ENCODE results near the gene FKBP10. TPM values are rescaled to one million over a fixed set of nuclear protein-coding genes. Genes with fewer than 3 reads are reported as not detected.

The FKBP10 gene
- total RNA-seq, 2 donors from 2014 or later = 91.3 to 134 TPM

DNA sequence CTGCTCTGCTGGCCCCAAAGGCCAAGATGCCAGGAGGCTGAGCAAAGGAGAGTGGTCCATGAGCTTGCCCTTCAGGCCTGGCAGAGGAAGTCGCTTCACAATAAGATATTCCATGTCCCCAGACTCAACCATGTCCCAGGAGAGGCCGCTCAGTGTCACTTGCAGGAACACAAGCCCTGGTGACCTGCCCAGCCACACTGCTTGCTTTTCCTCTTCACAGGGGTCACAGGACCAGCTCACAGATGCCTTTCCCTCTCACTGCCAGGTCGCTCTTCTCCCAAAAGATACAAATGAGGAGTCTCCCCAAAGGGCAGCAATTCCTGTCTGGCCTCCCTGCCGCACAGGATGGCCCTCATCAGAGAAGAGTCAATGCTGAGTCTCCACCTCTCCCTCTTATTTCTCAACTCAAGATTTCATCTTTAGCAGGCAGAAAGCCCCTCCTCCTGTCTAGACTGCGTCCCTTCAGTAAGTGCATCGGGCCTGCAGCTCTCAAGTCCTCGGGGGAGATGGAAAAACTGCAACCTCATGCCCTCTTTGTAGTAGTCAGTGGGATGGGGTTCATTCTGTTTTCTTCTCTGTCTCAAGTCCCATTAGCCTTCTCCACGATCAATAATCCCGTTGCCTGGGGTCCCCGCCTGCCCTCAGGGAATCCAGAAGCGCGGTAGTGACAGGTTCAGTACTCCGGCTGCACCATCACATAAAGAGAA lies 31.2 kb upstream of the FKBP10 start:
- intact Hi-C loops (cut with DNase I) = no loop called here
- DNase-seq (ENCODE audit: low spot score) = no peak

GRCh38 chr17:41782142-41782541 lies 30.7 kb upstream of the FKBP10 start:
- intact Hi-C loops (cut with DNase I) = no loop called here
- no peak for DNase-seq (ENCODE audit: low spot score)

DNA sequence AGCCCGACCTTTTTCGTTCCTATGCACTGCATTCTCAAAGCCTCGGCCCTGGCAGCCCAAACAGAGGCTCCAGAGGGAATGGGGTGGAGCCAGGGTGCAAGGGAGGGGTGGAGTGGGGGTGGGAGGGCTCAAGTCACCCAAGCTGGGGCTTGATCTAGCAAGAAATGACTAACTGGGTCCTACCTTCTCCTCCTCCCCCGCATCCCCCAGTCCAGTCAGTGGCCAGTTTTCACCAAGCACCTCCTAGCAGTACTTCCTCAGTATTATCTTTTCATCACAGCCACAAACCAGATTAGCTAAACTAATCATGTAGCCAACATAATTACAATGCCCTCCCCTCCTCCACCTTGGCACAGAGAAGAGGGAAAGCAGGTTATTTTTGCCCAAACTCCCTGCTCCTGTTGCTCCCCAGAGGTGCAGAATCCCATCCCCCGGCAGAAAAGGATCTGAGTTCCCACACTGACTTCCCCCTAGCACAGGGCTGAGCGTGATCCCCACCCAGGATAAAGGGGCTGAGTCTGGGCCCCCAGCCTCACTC lies 28.5 kb upstream of the FKBP10 start:
- DNase-seq (ENCODE audit: low spot score) = no peak
- intact Hi-C loops (cut with DNase I) = no loop called here

GRCh38 chr17:41785091-41785858 lies 27.5 kb upstream of the FKBP10 start:
- intact Hi-C loops (cut with DNase I) = no loop called here
- no peak for DNase-seq (ENCODE audit: low spot score)

GRCh38 chr17:41785859-41786226 lies 27.0 kb upstream of the FKBP10 start:
- intact Hi-C loops (cut with DNase I) = no loop called here
- DNase-seq (ENCODE audit: low spot score) = no peak

GRCh38 chr17:41786227-41787020 lies 26.4 kb upstream of the FKBP10 start, which contains the start of gene JUP:
Gene JUP (minus strand): TSS chr17:41786711. CDS start chr17:41771854, 14,857 bp downstream.
- DNase-seq (ENCODE audit: low spot score) = peak; percentile 99
- intact Hi-C loops (cut with DNase I) = no loop called here

- DNase-seq (ENCODE audit: low spot score) = no peak
- intact Hi-C loops (cut with DNase I) = no loop called here
Measured at GRCh38 chr17:41787021-41787418, 25.8 kb upstream of the FKBP10 start.

DNA sequence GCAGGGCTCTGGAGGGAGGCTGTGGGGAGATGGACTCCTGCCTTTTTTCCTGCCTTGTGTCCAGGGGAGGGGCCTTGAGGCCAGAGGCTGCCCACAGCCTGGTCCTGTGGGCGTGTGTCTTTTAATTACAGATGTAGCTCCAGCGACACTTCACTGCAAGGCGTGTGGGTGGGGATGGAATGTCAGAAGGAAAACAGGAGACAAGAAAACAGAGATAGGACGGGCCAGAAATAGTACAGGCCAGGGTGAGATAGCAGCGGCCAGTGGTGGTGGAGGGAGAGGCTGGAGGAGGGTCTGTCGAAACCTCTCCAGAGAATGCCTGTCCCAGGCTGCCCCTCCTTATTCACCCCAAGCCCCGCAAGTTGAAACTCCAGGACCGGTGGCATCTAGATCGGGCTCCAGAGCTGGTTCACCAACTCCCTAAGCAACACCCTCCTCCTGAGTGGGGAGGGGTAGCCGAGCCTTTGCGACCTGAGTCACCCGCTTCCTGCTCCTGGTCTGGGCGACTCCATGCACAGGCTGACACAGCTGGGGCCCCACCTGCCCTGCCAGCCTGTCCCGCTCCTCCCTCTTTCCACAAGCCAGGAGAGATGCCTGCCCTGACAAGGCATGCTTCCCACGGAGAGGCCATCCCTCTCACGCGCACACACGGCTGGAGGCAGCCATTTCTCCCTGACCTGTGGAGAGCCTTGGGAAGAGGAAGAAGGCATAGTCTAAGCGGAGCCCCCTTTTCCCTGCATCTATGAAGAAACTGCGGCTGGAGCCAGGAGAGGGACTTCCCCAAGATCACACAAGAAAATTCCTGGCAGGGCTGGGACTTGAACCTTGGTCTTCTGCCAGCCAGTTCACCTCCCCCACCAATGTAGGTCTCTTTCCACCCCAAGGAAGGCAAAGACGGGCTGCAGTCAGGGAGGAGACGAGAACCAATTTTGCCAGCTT lies 19.7 kb upstream of the FKBP10 start:
- intact Hi-C loops (cut with DNase I) = no loop called here
- DNase-seq (ENCODE audit: low spot score) = no peak

DNA sequence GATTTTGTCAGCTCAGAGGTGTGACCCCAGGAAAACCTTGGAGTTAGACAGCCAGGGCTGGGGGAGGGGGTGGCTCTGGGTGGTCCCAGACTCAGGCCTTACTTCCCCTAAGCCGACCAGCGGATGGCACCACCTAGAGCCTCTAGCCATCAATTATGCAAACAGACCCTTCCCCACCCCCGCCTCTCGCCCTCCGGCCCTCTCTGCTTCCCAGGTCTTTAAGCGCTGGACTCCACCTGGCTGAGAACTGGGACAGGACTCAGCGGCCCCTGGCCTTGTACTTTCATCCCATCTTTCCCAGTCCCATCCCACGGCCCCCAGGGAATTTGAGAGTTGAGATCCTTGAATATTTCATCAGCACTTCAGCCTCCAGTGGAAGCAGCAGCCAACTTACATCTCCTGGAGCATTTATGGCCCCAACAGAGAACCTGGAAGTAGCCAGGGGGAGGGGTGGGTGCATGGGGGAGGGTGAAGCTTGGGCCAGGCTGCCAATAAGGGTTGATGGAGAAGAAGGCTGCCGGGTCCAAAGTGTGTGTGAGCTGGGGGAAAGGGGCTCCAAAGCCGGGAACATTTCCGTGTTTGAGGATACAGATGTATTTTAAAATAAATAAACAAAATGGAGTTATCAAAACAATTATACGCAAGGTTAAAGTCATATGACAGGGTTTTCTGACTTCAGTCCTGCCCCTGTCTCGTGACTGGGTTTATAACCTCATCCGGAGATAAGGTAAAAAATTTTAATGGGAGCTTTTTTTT lies 18.8 kb upstream of the FKBP10 start:
- intact Hi-C loops (cut with DNase I) = no loop called here
- DNase-seq (ENCODE audit: low spot score) = no peak

GRCh38 chr17:41794540-41794975 lies 18.2 kb upstream of the FKBP10 start:
- DNase-seq (ENCODE audit: low spot score) = no peak
- intact Hi-C loops (cut with DNase I) = no loop called here

DNA sequence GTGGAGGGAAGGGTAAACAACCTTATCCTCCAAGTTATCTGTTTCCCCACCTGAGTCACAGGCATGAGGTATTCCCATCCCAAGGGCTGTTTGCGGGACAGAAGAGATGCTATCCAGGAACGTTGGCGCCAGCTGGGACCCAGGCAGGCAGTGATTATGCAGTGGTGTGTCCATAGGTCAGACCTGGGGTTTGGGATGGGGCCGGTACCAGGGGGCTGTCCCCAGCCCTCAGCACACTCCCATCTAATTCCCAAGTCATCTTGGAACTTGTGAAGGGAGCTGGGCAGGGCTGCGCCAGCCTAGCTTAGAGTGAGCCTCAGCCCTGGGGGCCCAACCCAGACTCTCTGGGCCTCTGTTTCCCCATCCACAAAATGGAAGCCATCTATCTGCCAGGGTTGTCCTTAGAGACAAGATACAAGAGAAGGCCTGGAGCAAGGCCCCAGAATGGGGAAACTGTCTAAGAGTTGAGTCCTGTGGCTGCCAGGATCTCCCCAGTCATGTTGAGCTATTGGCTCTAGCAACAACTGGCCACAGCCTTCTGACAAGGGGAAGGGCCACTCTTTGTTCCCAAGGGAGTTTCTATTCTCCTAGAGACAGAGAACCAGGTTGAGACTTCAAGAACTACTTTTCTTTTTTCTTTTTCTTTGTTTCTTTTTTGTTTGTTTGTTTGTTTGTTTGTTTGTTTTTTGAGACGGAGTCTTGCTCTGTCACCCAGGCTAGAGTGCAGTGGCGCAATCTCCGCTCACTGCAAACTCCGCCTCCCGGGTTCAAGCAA lies 16.5 kb upstream of the FKBP10 start:
- DNase-seq (ENCODE audit: low spot score) = no peak
- intact Hi-C loops (cut with DNase I) = no loop called here

DNA sequence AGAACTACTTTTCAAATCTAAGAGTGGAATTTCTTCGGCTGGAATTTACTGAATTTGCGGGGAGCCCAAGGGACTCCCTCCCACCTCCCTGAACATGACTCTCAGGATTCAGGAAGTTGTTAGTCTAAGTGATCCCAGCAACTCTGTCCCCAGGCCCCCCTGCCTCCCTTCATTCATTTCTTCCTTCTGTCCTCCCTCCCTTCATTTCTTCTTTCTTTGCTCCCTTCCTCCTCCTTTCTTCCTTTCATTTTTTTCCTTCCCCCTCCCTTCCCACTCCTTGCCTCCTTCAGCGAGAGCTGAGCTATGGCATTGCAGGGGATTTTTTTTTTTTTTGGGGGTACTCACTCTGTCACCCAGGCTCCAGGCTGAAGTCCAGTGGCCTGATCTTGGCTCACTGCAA lies 15.4 kb upstream of the FKBP10 start:
- intact Hi-C loops (cut with DNase I) = no loop called here
- DNase-seq (ENCODE audit: low spot score) = no peak

DNA sequence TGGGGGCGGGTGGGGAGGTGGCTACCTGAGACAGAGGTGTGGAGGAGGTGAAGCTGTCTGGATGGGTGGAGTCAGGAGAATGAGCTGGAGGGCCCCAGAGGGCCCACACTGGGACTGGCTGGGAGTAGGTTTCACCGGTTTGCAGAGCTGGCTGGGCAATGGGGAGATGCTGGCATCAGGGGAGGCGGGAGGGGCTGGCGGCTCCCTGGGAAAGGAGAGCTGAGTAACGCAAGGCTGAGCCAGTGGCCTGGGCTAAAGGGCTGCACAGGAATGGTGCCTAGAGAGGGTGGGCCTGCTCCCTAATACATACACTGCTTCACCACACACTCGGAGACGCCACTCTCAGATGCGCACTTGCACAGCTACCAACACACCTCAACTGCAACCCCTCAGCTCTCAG lies 13.4 kb upstream of the FKBP10 start:
- intact Hi-C loops (cut with DNase I) = no loop called here
- no peak for DNase-seq (ENCODE audit: low spot score)

DNA sequence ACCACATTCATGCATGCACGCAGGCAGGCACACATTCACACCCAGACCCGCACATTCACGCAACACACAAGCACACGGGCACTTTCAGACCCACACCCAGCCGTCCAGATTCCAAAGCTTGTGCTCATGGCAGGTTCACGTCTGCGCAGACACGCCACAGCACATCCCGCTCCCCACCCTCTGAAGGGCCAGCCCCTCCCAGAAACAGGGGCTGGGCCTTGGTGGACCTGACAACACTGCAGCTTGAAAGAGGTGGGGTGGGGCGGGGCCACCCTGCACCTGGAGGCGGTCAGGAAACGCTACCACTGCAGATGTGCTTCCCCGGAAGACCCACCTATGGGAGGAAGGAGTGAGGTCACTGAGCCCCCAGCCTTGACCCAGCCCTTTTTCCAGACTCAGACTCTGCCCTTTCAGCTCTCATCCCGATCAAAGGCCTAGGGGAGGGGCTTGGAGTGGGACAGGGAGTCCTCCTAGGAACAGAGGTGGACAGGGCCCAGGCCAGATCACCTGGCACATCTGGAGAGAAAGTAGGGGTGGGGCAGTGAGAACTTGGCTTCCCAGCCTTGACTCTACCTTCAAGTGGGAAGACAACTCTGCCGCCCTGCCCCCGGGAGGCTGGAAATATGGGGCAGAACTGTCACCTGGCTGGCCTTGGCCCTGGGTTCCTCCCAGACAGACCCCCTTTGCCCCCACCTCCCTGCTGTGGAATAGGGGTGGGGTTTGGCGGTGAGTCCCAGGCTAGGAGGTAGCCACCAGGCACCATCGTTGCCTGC lies 12.0 kb upstream of the FKBP10 start:
- no peak for DNase-seq (ENCODE audit: low spot score)
- intact Hi-C loops (cut with DNase I) = loop anchor here (2.0 kb wide), 1 partner anchor 62 kb away; no protein-coding TSS in a partner anchor

GRCh38 chr17:41801374-41802271 lies 11.2 kb upstream of the FKBP10 start:
- peak; percentile 94 for DNase-seq (ENCODE audit: low spot score)
- intact Hi-C loops (cut with DNase I) = loop anchor here (2.0 kb wide), 1 partner anchor 63 kb away; no protein-coding TSS in a partner anchor
